Mesendoderm (in vitro differentiated cells): ENCODE measurements around the gene RPE65.
"Not testable (repeated sequence)": the region's sequence is repeated elsewhere in the genome, so short reads cannot be mapped to it uniquely, and the experiment has no call there.

Experiments
- DNase-seq: peaks from one replicate; pipeline ENCODE4 v3.0.0; 2013
- H2AK5ac ChIP-seq: 2 replicates; pipeline ENCODE4 v1.6.1; 2013; ENCODE audit warnings: low read length, inconsistent platforms
- H2BK120ac ChIP-seq: 2 replicates; pipeline ENCODE4 v1.6.1; 2013; ENCODE audit warnings: low read depth, mild to moderate bottlenecking, low read length, moderate library complexity, mixed read lengths
- H2BK15ac ChIP-seq: replicated peaks from 2 replicates; pipeline ENCODE4 v1.6.1; 2013; ENCODE audit warnings: low read depth, mild to moderate bottlenecking, moderate library complexity
- H2BK5ac ChIP-seq: 2 replicates; pipeline ENCODE4 v1.6.1; 2013; ENCODE audit warnings: low read length, inconsistent platforms
- H3K18ac ChIP-seq: 2 replicates; pipeline ENCODE4 v1.6.1; 2013; ENCODE audit warnings: mild to moderate bottlenecking, low read length, mixed read lengths
- H3K23ac ChIP-seq: one replicate; pipeline ENCODE4 v1.6.1; 2013; ENCODE audit warnings: low read length
- H3K27ac ChIP-seq: 2 replicates; pipeline ENCODE4 v1.5.1; 2013; ENCODE audit warnings: low read depth, mild to moderate bottlenecking, inconsistent platforms, low read length, moderate library complexity
- H3K27me3 ChIP-seq: 2 replicates; pipeline ENCODE4 v1.6.1; 2013; ENCODE audit warnings: low read length, control low read depth, mild to moderate bottlenecking, inconsistent platforms; ENCODE audit not compliant: insufficient read depth, poor library complexity
- H3K36me3 ChIP-seq: 2 replicates; pipeline ENCODE4 v1.6.1; 2013; ENCODE audit warnings: low read length, inconsistent platforms; ENCODE audit not compliant: control insufficient read depth, insufficient read depth
- H3K4ac ChIP-seq: one replicate; pipeline ENCODE4 v1.6.1; 2013; ENCODE audit warnings: low read depth, mild to moderate bottlenecking, low read length, moderate library complexity
- H3K4me1 ChIP-seq: 2 replicates; pipeline ENCODE4 v1.6.1; 2013; ENCODE audit warnings: low read depth, low read length, inconsistent platforms; ENCODE audit not compliant: control insufficient read depth
- H3K4me2 ChIP-seq: 2 replicates; pipeline ENCODE4 v1.6.1; 2013; ENCODE audit warnings: low read length
- H3K4me3 ChIP-seq: 2 replicates; pipeline ENCODE4 v1.5.1; 2013; ENCODE audit warnings: mild to moderate bottlenecking, low read length
- H3K56ac ChIP-seq: one replicate; pipeline ENCODE4 v1.6.1; 2013; ENCODE audit warnings: low read length
- H3K79me1 ChIP-seq: 2 replicates; pipeline ENCODE4 v1.6.1; 2013; ENCODE audit warnings: low read length, inconsistent platforms
- H3K79me2 ChIP-seq: 2 replicates; pipeline ENCODE4 v1.6.1; 2013; ENCODE audit warnings: mild to moderate bottlenecking, low read length; ENCODE audit not compliant: control insufficient read depth, insufficient read depth
- H3K9ac ChIP-seq: 2 replicates; pipeline ENCODE4 v1.6.1; 2013; ENCODE audit warnings: low read length, inconsistent platforms
- H4K5ac ChIP-seq: one replicate; pipeline ENCODE4 v1.6.1; 2013; ENCODE audit warnings: low read length
- H4K8ac ChIP-seq: one replicate; pipeline ENCODE4 v1.6.1; 2013; ENCODE audit warnings: low read depth, mild to moderate bottlenecking, control low read depth, low read length, moderate library complexity
- WGBS: extraction: QIAGEN DNeasy Blood & Tissue Kit; methylation state at CpG from one replicate; pipeline ENCODE4 v1.1.7; 2013; ENCODE audit warnings: low lambda C conversion rate, missing lambda C conversion rate; ENCODE audit not compliant: insufficient coverage; ENCODE audit errors: extremely low coverage; 5-methylcytosine and 5-hydroxymethylcytosine counted together

The RPE65 gene

DNA sequence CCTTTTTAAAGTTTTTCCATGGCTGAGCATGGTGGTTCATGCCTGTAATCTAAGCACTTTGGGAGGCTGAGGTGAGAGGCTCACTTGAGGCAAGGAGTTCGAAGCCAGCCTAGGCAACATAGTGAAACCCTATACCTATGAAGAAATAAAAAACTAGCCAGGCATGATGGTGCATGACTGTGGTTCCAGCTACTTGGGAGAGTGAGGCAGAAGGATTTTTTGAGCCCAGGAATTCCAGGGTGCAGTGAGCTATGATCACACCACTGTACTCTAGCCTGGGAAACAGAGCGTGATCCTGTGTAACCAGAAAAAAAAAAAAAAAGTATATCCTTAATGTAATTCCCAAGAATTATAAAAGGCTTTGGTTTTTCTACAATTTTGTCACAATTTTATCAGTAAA is 29.7 kb upstream of the RPE65 start:
- peaks cover 9% of the 10 kb centered on the region for H3K36me3 ChIP-seq
- H3K4me2 ChIP-seq: no peak overlapping the region
- no peak overlapping the region for H2AK5ac ChIP-seq
- no peaks in the 10 kb centered on the region for H3K79me1 ChIP-seq
- no peak overlapping the region for H4K8ac ChIP-seq
- no peak overlapping the region for H2BK15ac ChIP-seq
- no peak overlapping the region for H3K4me3 ChIP-seq
- no peaks in the 10 kb centered on the region for H3K79me2 ChIP-seq
- no peak for DNase-seq
- no peak overlapping the region for H3K9ac ChIP-seq
- H3K4ac ChIP-seq: no peak overlapping the region
- no peak overlapping the region for H2BK5ac ChIP-seq
- H3K27ac ChIP-seq: no peak overlapping the region
- no peak overlapping the region for H3K18ac ChIP-seq
- H3K23ac ChIP-seq: no peak overlapping the region
- no peak overlapping the region for H2BK120ac ChIP-seq
- H4K5ac ChIP-seq: no peak overlapping the region
- H3K4me1 ChIP-seq: no peaks in the 10 kb centered on the region
- WGBS: no CpG with 5 or more reads among the region's 2 CpGs
- H3K56ac ChIP-seq: no peak overlapping the region
- no peaks in the 10 kb centered on the region for H3K27me3 ChIP-seq

DNA sequence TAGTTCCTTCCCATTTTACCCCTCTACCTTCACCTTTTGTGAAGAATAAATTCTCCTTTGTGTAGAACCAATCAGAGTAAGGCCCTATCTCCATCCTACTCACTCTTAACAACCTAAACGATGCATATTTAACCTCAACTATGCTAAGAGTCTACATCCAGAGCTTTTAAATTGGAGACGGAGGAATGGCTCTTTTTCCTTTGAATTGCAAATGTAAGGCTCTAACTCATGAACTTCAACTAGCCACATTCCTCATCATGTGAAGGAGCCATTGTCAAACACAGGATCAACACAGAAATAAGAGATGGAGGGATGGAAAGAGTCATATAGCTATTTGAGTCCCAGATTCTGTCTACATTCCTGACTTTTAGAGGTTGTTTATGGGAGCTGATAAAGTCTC is 28.9 kb upstream of the RPE65 start:
- peaks cover 9% of the 10 kb centered on the region for H3K36me3 ChIP-seq

DNA sequence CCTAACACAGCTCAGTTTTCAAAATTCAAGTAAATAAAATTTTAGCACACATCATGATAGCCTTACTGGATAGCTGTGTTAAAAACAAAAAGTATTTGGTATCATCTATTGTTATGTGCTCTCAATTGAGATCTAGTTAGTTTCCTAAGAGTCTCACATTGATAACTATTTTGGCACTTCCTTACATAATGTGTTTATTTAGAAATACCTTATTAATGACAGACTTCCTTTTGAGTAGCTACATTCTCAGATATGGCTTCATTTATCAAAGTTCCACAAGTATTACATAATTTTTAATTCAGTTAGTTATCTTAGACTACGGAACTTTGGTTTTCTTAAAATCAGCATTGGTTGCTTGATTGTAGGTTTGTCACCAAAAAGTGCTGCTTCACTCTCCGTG is 26.9 kb upstream of the RPE65 start:
- not testable (repeated sequence) for H3K27ac ChIP-seq, H3K56ac ChIP-seq, H2AK5ac ChIP-seq, H3K4me2 ChIP-seq, H2BK120ac ChIP-seq, H4K8ac ChIP-seq, H3K27me3 ChIP-seq, DNase-seq, H2BK5ac ChIP-seq, H4K5ac ChIP-seq, H3K79me1 ChIP-seq, H3K4me1 ChIP-seq, H3K23ac ChIP-seq, H3K18ac ChIP-seq, H3K4me3 ChIP-seq, H3K4ac ChIP-seq, H3K9ac ChIP-seq, H3K36me3 ChIP-seq, H2BK15ac ChIP-seq, H3K79me2 ChIP-seq
- no CpG with 5 or more reads among the region's 2 CpGs for WGBS

More for the DNA sequence above, 28.9 kb upstream of the RPE65 start:
- no peak overlapping the region for H3K4me3 ChIP-seq
- no peak overlapping the region for H2BK15ac ChIP-seq
- no peak overlapping the region for H3K9ac ChIP-seq
- H2BK120ac ChIP-seq: no peak overlapping the region
- no peaks in the 10 kb centered on the region for H3K27me3 ChIP-seq
- H3K4me1 ChIP-seq: no peaks in the 10 kb centered on the region
- no peak overlapping the region for H3K4me2 ChIP-seq
- no peak overlapping the region for H3K18ac ChIP-seq
- H3K23ac ChIP-seq: no peak overlapping the region
- H4K8ac ChIP-seq: no peak overlapping the region
- no peak overlapping the region for H3K4ac ChIP-seq
- no peaks in the 10 kb centered on the region for H3K79me1 ChIP-seq
- no peak overlapping the region for H4K5ac ChIP-seq
- H3K27ac ChIP-seq: no peak overlapping the region
- WGBS: no CpG with 5 or more reads among the region's 2 CpGs
- H3K56ac ChIP-seq: no peak overlapping the region
- DNase-seq: peak; percentile 39
- H2BK5ac ChIP-seq: no peak overlapping the region
- no peak overlapping the region for H2AK5ac ChIP-seq
- no peaks in the 10 kb centered on the region for H3K79me2 ChIP-seq

DNA sequence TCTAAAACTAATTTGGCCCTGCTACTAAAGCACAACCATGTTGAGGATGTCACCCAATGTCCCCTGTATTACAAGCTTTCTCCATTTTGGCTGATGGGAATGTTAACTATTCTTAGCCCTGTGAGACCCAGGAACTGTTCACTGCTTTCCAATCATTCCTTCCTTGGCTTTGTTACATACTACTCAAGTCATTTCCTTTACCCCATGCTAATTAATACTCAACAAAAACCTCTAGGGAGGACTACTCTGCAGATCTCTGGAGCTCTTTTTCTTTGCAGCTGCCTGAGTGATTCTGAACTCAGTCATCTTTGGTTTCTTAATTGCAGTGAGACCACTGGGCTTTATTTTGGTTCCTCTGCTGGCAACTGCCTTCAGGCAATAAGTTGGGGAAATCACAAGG is 23.3 kb upstream of the RPE65 start:
- no peak overlapping the region for H2AK5ac ChIP-seq
- H3K4me2 ChIP-seq: no peak overlapping the region
- H3K79me2 ChIP-seq: no peaks in the 10 kb centered on the region
- H2BK120ac ChIP-seq: no peak overlapping the region
- peak overlapping the region; percentile 7 for H3K18ac ChIP-seq
- no peak overlapping the region for H4K8ac ChIP-seq
- no peaks in the 10 kb centered on the region for H3K27me3 ChIP-seq
- H3K23ac ChIP-seq: no peak overlapping the region
- H3K36me3 ChIP-seq: no peaks in the 10 kb centered on the region
- no peak overlapping the region for H3K4ac ChIP-seq
- no peaks in the 10 kb centered on the region for H3K4me1 ChIP-seq
- H4K5ac ChIP-seq: no peak overlapping the region
- no peaks in the 10 kb centered on the region for H3K79me1 ChIP-seq
- H2BK5ac ChIP-seq: no peak overlapping the region
- no peak overlapping the region for H3K56ac ChIP-seq
- no peak overlapping the region for H3K9ac ChIP-seq
- H2BK15ac ChIP-seq: no peak overlapping the region
- DNase-seq: peak; percentile 18
- no peak overlapping the region for H3K27ac ChIP-seq
- H3K4me3 ChIP-seq: no peak overlapping the region

DNA sequence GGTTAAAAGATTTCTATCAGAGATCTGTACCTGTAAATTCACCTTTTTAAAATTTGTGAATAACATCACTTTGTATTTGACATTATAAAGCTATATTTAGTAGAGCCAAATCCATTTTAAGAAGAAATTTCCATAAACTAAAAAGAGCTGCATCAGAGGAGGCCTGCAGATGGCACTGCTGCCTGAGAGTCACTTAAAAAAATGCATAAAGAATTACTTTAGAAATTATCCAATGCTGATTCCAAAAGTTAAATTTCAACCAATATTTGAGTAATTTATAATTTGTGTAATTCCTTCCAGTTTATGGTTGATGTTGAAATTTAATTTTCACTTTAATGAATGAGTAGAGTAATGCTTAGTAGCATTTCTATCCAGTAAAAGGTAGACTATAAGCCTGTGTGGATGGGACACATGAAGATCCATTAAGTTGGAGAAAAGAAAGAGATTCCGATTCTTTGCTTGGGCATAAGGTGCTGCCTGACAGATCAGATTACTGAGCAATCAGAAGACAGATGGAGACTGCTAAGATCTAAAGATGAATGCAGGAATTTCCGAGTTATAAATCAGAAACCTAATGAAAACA is 20.7 kb upstream of the RPE65 start:
- no peak overlapping the region for H3K23ac ChIP-seq
- no peaks in the 10 kb centered on the region for H3K79me1 ChIP-seq
- no peak overlapping the region for H2BK15ac ChIP-seq
- H3K4ac ChIP-seq: no peak overlapping the region
- no peak overlapping the region for H3K4me2 ChIP-seq
- H4K8ac ChIP-seq: no peak overlapping the region
- H3K4me1 ChIP-seq: no peaks in the 10 kb centered on the region
- no peak overlapping the region for H2BK5ac ChIP-seq
- H3K18ac ChIP-seq: no peak overlapping the region
- H3K27me3 ChIP-seq: no peaks in the 10 kb centered on the region
- H2AK5ac ChIP-seq: no peak overlapping the region
- no peak overlapping the region for H3K56ac ChIP-seq
- H3K4me3 ChIP-seq: no peak overlapping the region
- H3K9ac ChIP-seq: no peak overlapping the region
- no peak overlapping the region for H4K5ac ChIP-seq
- no peak overlapping the region for H2BK120ac ChIP-seq
- WGBS: no CpG with 5 or more reads among the region's 2 CpGs
- no peaks in the 10 kb centered on the region for H3K36me3 ChIP-seq
- no peak for DNase-seq
- no peak overlapping the region for H3K27ac ChIP-seq
- no peaks in the 10 kb centered on the region for H3K79me2 ChIP-seq

DNA sequence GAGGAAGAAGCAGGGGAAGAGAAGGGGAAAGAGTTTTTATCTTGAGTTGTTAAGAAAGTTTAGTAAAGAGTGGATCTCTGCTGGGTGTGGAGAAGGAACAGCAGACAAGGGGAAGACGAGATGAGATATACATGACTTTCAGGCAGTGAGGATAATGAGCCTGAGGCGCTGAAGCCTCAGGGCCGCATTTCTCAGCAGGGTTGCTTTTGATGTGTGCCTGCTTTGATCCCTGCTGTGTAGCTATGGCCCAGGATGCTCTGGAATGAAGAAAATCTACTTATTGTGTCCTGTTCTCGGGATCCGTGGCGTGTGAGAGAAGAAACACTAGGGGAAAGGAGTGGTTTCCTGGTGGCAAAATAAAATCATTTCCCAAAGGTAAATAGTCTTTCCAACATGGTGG is 15.1 kb upstream of the RPE65 start:
- DNase-seq: peak; percentile 83
- H3K4me1 ChIP-seq: peaks cover 4% of the 10 kb centered on the region

More for the DNA sequence above, 15.1 kb upstream of the RPE65 start:
- no peaks in the 10 kb centered on the region for H3K27me3 ChIP-seq
- H3K36me3 ChIP-seq: no peaks in the 10 kb centered on the region
- H4K8ac ChIP-seq: no peak overlapping the region
- H2BK15ac ChIP-seq: no peak overlapping the region
- no peak overlapping the region for H3K4me3 ChIP-seq
- no peak overlapping the region for H3K4me2 ChIP-seq
- no peak overlapping the region for H3K9ac ChIP-seq
- no peak overlapping the region for H2BK5ac ChIP-seq
- H3K18ac ChIP-seq: no peak overlapping the region
- no CpG with 5 or more reads among the region's 6 CpGs for WGBS
- no peaks in the 10 kb centered on the region for H3K79me1 ChIP-seq
- no peak overlapping the region for H2AK5ac ChIP-seq
- peak overlapping the region; percentile 25 for H3K27ac ChIP-seq
- H3K56ac ChIP-seq: no peak overlapping the region
- H3K79me2 ChIP-seq: no peaks in the 10 kb centered on the region
- no peak overlapping the region for H3K23ac ChIP-seq
- H4K5ac ChIP-seq: no peak overlapping the region
- no peak overlapping the region for H2BK120ac ChIP-seq
- H3K4ac ChIP-seq: no peak overlapping the region
